ENCODE results near the gene IMPG2. TPM values are rescaled to one million over a fixed set of nuclear protein-coding genes. Genes with fewer than 3 reads are reported as not detected.

The IMPG2 gene
- total RNA-seq, 1 experiment from 2014 or later, result 0.04 TPM

DNA sequence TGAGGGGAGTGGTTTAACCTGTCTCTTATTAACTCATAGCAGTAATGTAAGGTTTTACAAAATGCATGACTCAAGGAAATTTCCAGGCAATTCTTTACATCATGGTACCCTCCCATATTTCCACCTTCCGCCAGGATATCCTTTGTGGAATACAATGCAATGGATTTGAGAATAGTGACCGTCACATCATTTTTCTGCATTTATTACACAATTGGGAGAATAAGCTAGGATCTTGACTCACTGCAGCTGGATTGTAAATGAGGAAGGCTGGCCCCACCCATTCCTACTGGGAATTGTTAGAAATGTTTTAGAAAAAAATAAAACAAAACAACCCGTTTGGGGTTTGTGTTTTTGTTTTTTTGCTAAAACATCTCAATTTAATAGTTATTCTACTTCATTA lies 97.4 kb downstream of the IMPG2 start (continued):
- TF ChIP-seq USF2 (CRISPR knock-in tag; IDR thresholded peaks at IDR 0.05), result no peak
- no peak for TF ChIP-seq ZNF532 (CRISPR knock-in tag; IDR thresholded peaks at IDR 0.05; ENCODE audit: borderline replicate concordance)
- no peak for TF ChIP-seq ZNF317 (CRISPR knock-in tag; IDR thresholded peaks at IDR 0.05; ENCODE audit: borderline replicate concordance, low read depth)
- TF ChIP-seq IRF1 (CRISPR knock-in tag; IDR thresholded peaks at IDR 0.05), result no peak

DNA sequence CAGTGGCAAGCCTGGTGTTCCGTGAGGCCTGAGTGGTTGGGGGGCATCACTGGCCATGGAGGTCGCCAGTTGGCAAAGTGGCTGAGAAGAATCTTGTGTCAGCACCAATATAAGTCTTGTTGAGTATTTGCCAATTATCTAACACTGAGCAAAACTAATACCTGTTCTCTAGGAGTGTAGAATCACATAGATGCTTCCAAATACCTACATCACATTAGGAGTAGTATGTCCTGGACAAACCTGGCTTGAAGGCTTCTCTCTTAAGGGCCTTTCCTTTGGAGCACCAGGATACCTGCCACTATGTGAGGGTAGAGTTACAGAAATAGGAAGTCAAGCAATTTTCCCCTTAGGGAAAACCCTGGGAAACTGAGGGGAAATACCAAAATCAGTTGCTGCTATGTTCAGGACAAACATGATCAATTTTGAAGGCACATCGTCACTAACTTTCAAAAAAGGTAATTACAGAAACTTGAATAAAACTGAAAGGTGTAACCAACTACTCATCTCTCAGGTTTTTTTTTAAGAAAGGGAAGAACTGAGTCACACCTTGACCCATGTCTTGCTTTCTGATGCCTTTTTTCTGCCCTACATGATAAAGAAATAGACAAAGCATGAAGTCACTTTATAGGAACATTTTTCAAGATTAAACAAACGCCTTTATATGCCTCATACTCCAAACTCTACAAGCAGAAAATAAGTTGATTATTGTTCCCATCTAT lies 100.4 kb downstream of the IMPG2 start:
- peaks cover 17% of the 10 kb centered on the region for H3K36me3 Mint-ChIP-seq
- no peak for ATAC-seq
- no peak overlapping the region for H3K27ac Mint-ChIP-seq
- no peaks in the 10 kb centered on the region for H3K27me3 Mint-ChIP-seq (ENCODE audit: low read depth)
- ChIA-PET CTCF (interaction anchor here (0.6 kb wide), 1 partner anchor 31 kb away, joined by 7 read pairs; no protein-coding TSS in a partner anchor), POLR2A (no interaction called here)
- no peaks in the 10 kb centered on the region for H3K4me1 Mint-ChIP-seq
- TF ChIP-seq CBFB (CRISPR knock-in tag; IDR thresholded peaks at IDR 0.05; ENCODE audit: low read depth), result no peak
- no peak for TF ChIP-seq ATF6 (CRISPR knock-in tag; IDR thresholded peaks at IDR 0.05)
- TF ChIP-seq ESRRA (CRISPR knock-in tag; IDR thresholded peaks at IDR 0.05; ENCODE audit: borderline replicate concordance), result no peak
- TF ChIP-seq TEAD4 (CRISPR knock-in tag; IDR thresholded peaks at IDR 0.05), result no peak
- TF ChIP-seq HMGXB4 (CRISPR knock-in tag; IDR thresholded peaks at IDR 0.05), result no peak
- no peak for TF ChIP-seq KAT7 (CRISPR knock-in tag; IDR thresholded peaks at IDR 0.05; ENCODE audit: borderline replicate concordance)
- TF ChIP-seq TCF7 (CRISPR knock-in tag; IDR thresholded peaks at IDR 0.05; ENCODE audit: low read depth), result no peak
- no peak for TF ChIP-seq ZNF671 (CRISPR knock-in tag; IDR thresholded peaks at IDR 0.05)
- TF ChIP-seq, protein P1, sequence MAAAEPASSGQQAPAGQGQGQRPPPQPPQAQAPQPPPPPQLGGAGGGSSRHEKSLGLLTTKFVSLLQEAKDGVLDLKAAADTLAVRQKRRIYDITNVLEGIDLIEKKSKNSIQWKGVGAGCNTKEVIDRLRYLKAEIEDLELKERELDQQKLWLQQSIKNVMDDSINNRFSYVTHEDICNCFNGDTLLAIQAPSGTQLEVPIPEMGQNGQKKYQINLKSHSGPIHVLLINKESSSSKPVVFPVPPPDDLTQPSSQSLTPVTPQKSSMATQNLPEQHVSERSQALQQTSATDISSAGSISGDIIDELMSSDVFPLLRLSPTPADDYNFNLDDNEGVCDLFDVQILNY (CRISPR knock-in tag; IDR thresholded peaks at IDR 0.05), result no peak
- no peak for TF ChIP-seq MYBL2 (CRISPR knock-in tag; IDR thresholded peaks at IDR 0.05)
- no peak for TF ChIP-seq CREM (CRISPR knock-in tag; IDR thresholded peaks at IDR 0.05)
- TF ChIP-seq PREB (CRISPR knock-in tag; IDR thresholded peaks at IDR 0.05; ENCODE audit: borderline replicate concordance), result no peak
- TF ChIP-seq EMX1 (CRISPR knock-in tag; IDR thresholded peaks at IDR 0.05), result no peak
- no peak for TF ChIP-seq SP1 (CRISPR knock-in tag; conservative IDR thresholded peaks at IDR 0.05)
- TF ChIP-seq ATF2 (CRISPR knock-in tag; IDR thresholded peaks at IDR 0.05; ENCODE audit: borderline replicate concordance, low read depth), result no peak
- TF ChIP-seq, protein P2, sequence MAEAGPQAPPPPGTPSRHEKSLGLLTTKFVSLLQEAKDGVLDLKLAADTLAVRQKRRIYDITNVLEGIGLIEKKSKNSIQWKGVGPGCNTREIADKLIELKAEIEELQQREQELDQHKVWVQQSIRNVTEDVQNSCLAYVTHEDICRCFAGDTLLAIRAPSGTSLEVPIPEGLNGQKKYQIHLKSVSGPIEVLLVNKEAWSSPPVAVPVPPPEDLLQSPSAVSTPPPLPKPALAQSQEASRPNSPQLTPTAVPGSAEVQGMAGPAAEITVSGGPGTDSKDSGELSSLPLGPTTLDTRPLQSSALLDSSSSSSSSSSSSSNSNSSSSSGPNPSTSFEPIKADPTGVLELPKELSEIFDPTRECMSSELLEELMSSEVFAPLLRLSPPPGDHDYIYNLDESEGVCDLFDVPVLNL (CRISPR knock-in tag; IDR thresholded peaks at IDR 0.05; ENCODE audit: borderline replicate concordance, low read depth), result no peak
- TF ChIP-seq TP53 (CRISPR knock-in tag; IDR thresholded peaks at IDR 0.05), result no peak
- H3K9me3 Mint-ChIP-seq, result peaks cover 28% of the 10 kb centered on the region
- no peak overlapping the region for H3K4me3 Mint-ChIP-seq
- DNase-seq (ENCODE audit: low spot score), result no peak
